Right atrium auricular region (tissue), 2 donors: ENCODE data around the gene JARID2. TPM values are rescaled to one million over a fixed set of nuclear protein-coding genes. Genes with fewer than 3 reads are reported as not detected.

ENCODE experiments used
- DNase-seq: peaks from one replicate; pipeline ENCODE4 v3.0.0-alpha.2; 2019; ENCODE audit warnings: low spot score
- H3K27ac ChIP-seq, 2 donors: fragments of 200-600 bp; sonication (generic); 1 replicate in 1 of 2; 2 replicates in 1 of 2; pipeline ENCODE4 v1.5.1; 2016 to 2019
- H3K27me3 ChIP-seq, 2 donors: fragments of 200-600 bp; sonication (generic); one replicate each; pipeline versions ENCODE4 v1.5.1 to v1.6.0; 2017 to 2019
- H3K36me3 ChIP-seq: fragments of 200-600 bp; sonication (generic); one replicate; pipeline ENCODE4 v1.5.1; 2016
- H3K4me1 ChIP-seq, 2 donors: fragments of 200-600 bp; sonication (generic); one replicate each; pipeline versions ENCODE4 v1.5.1 to v1.6.0; 2017 to 2019
- H3K4me3 ChIP-seq, 2 donors: fragments of 200-600 bp; sonication (generic); 1 replicate in 1 of 2; 2 replicates in 1 of 2; pipeline ENCODE4 v1.5.1; 2017 to 2019; ENCODE audit warnings: mild to moderate bottlenecking in 1 of 2, moderate library complexity in 1 of 2
- H3K9me3 ChIP-seq, 2 donors: fragments of 200-600 bp; sonication (generic); one replicate each; pipeline ENCODE4 v1.5.1; 2019
- total RNA-seq, 2 donors: library from RNA; depleted of rRNA; stranded (reverse); fragments of >200 nt; gene quantifications; one replicate each; pipeline ENCODE4 v1.1.0, GENCODE V29; 2016
- TF ChIP-seq, protein P1 (sequence below), 2 donors: fragments of 200-600 bp; sonication (generic); IDR thresholded peaks; one replicate each; pipeline ENCODE4 v1.5.1; 2019; ENCODE audit warnings: antibody characterized with exemption in 2 of 2

Gene JARID2
- total RNA-seq, 2 donors from 2014 or later = 6.5 to 6.7 TPM

DNA sequence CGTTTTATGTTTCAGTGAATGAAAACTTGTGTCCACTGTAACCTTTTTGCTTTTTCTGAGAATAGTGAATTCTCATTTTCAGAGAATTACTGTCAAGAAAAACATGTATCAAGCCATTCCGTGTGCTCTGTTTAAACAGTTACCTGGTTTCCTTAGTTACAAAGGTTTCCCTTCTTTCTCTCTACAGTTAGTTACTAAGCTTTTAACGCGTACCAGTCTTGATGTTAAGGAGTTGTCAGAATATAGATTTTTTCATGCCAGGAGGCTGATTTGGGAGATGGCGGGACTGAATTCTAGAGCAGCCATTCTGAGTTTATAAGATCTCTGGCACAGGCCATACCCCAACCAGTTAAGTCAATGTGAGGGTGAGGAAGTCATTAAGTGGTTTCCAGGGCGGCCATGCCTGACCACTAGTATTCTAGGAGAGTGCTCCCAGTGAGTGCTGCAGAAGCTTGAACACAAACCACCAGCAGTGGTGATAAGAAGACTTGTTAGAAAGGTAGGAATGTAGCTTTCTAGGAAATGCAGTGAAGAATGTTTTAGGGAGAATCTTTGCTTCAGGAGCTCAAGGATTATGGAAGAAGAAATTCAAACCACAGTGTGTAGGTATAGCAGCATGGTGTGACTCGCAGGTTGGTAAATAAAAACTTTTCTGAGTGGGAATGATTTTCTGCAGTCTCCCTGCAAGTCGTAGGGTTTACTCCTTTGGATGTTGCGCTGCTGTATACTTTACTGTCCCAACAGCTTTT, 112.9 kb downstream of the JARID2 start:
- TF ChIP-seq, protein P1, sequence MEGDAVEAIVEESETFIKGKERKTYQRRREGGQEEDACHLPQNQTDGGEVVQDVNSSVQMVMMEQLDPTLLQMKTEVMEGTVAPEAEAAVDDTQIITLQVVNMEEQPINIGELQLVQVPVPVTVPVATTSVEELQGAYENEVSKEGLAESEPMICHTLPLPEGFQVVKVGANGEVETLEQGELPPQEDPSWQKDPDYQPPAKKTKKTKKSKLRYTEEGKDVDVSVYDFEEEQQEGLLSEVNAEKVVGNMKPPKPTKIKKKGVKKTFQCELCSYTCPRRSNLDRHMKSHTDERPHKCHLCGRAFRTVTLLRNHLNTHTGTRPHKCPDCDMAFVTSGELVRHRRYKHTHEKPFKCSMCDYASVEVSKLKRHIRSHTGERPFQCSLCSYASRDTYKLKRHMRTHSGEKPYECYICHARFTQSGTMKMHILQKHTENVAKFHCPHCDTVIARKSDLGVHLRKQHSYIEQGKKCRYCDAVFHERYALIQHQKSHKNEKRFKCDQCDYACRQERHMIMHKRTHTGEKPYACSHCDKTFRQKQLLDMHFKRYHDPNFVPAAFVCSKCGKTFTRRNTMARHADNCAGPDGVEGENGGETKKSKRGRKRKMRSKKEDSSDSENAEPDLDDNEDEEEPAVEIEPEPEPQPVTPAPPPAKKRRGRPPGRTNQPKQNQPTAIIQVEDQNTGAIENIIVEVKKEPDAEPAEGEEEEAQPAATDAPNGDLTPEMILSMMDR (IDR thresholded peaks at IDR 0.05) = no peak
- no peaks in the 10 kb centered on the region for H3K9me3 ChIP-seq
- H3K4me3 ChIP-seq = no peak overlapping the region
- H3K4me1 ChIP-seq = peaks cover 0 to 27% of the 10 kb centered on the region in 2 donors
- DNase-seq = no peak
- H3K27me3 ChIP-seq = no peaks in the 10 kb centered on the region
- H3K36me3 ChIP-seq = no peaks in the 10 kb centered on the region
- H3K27ac ChIP-seq = peak overlapping the region; percentile 18 to 31

DNA sequence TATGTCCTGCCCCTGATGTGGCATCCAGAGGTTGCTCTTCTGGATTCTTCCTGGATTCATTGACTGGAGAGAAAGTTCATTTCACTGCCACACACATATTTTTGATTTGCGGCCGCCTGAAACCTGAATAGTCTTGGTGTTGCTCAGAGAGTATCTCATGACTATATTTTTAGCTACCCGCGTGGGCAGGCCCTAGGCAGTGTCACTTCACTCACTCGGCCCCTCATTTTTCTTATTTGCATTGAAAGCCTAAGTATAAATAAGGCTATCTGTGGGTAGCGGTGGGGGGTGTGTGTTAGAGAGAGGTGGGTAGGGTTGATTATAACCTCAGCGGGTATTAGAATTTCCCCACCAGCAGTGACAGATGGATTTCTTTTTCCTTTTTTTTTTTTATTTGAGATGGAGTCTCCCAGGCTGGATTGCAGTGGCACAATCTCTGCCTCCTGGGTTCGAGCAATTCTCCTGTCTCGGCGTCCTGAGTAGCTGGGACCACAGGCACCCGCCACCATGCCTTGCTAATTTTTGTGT, 113.5 kb downstream of the JARID2 start:
- TF ChIP-seq, protein P1 (IDR thresholded peaks at IDR 0.05) = no peak
- H3K36me3 ChIP-seq = no peaks in the 10 kb centered on the region
- DNase-seq = no peak
- H3K4me3 ChIP-seq = no peak overlapping the region
- H3K27ac ChIP-seq = peak overlapping the region; percentile 18 to 31
- no peaks in the 10 kb centered on the region for H3K27me3 ChIP-seq
- H3K4me1 ChIP-seq = peaks cover 0 to 33% of the 10 kb centered on the region in 2 donors
- no peaks in the 10 kb centered on the region for H3K9me3 ChIP-seq

- DNase-seq = no peak
- Histone ChIP-seq H3K4me3 (no peak overlapping the region), H3K27ac (no peak overlapping the region), H3K27me3 (no peaks in the 10 kb centered on the region), H3K4me1 (peaks cover 0 to 42% of the 10 kb centered on the region in 2 donors), H3K9me3 (no peaks in the 10 kb centered on the region), H3K36me3 (no peaks in the 10 kb centered on the region)
- TF ChIP-seq, protein P1 (IDR thresholded peaks at IDR 0.05) = no peak
Measured at GRCh38 chr6:15360300-15360699, 114.4 kb downstream of the JARID2 start.

- TF ChIP-seq, protein P1 (IDR thresholded peaks at IDR 0.05) = no peak
- no peak overlapping the region for H3K4me3 ChIP-seq
- H3K27ac ChIP-seq = no peak overlapping the region
- H3K9me3 ChIP-seq = no peaks in the 10 kb centered on the region
- H3K27me3 ChIP-seq = no peaks in the 10 kb centered on the region
- no peak for DNase-seq
- peaks cover 0 to 45% of the 10 kb centered on the region in 2 donors for H3K4me1 ChIP-seq
- H3K36me3 ChIP-seq = no peaks in the 10 kb centered on the region
Measured at GRCh38 chr6:15361197-15361596, 115.3 kb downstream of the JARID2 start.

DNA sequence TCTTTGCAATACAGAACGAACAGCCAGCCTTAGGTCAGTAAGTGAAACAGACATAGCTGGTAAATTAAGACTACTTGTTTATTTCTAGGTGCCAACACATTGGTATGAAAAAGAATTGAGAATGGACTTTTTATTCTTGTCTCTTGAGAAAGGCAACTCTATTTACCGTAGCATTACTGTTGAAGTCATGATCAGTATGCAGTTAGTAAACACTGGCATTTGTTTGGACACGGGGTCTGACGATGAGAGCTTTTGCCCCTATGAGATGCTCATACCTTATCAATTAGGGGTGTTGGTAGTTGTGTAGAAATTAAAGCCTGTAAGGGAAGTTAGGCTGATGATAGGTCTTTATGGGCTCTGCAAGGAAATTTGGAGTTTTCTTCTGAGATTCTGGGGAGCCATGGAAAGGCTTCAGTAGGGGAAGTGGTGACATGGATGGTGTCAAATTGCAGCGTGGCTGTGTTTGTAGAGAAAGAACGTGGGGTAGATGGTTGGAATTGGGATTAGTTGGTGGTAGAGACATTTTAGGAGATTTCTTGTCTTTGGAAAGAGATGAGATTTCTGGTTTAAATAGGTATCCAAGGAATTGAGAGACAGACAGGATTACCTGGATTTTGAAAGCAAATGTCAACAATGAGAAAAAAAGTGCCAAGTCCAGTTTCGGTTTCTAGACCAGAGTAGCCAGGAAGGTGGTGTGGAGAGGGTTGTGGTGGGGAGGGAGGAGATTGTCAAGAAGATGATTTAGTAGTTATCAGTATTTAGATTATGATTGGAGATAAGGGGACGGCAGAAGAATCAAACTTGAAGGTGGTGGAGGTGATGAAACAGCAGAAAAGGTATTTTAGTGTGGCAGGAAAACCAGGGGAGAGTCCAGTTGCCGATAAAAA, 116.6 kb downstream of the JARID2 start:
- DNase-seq = no peak
- H3K4me1 ChIP-seq = peaks cover 0 to 51% of the 10 kb centered on the region in 2 donors
- H3K4me3 ChIP-seq = no peak overlapping the region
- no peaks in the 10 kb centered on the region for H3K36me3 ChIP-seq
- TF ChIP-seq, protein P1 (IDR thresholded peaks at IDR 0.05) = no peak
- no peaks in the 10 kb centered on the region for H3K27me3 ChIP-seq
- no peak overlapping the region for H3K27ac ChIP-seq
- H3K9me3 ChIP-seq = no peaks in the 10 kb centered on the region
